ENCODE results near the gene LRP8.

Gene LRP8

GRCh38 chr1:53203466-53203865 is 124.4 kb downstream of the LRP8 start:
- no peak overlapping the region for H3K27ac ChIP-seq (ENCODE audit: low read depth, low read length)
- H3K4me2 ChIP-seq (ENCODE audit: low read length): no peak overlapping the region
- no peak overlapping the region for H3K4ac ChIP-seq (ENCODE audit: low read depth, low read length)
- H2BK120ac ChIP-seq (ENCODE audit: insufficient read depth, low read length, poor library complexity): no peak overlapping the region
- H3K9ac ChIP-seq (ENCODE audit: low read length): no peak overlapping the region
- no peaks in the 10 kb centered on the region for H3K27me3 ChIP-seq (ENCODE audit: insufficient read depth, low read length)
- no peak overlapping the region for H3K14ac ChIP-seq (ENCODE audit: low read length)
- peaks cover 13 to 31% of the 10 kb centered on the region in 2 experiments for H3K36me3 ChIP-seq (ENCODE audit: control insufficient read depth in 1 of 2, insufficient read depth in 2 of 2, low read length in 2 of 2)
- no peak overlapping the region for H2BK12ac ChIP-seq (ENCODE audit: low read length)
- H4K12ac ChIP-seq (ENCODE audit: low read depth, low read length): no peak overlapping the region
- no peak overlapping the region for H4K8ac ChIP-seq (ENCODE audit: low read depth, low read length)
- no peak overlapping the region for H4K91ac ChIP-seq (ENCODE audit: low read depth, low read length)
- DNase-seq: no peak
- no peaks in the 10 kb centered on the region for H3K79me1 ChIP-seq (ENCODE audit: low read length)
- no peaks in the 10 kb centered on the region for H3K4me1 ChIP-seq (ENCODE audit: control insufficient read depth in 1 of 2, insufficient read depth in 2 of 2, low read length in 2 of 2)
- H2AFZ ChIP-seq (ENCODE audit: insufficient read depth, low read length, poor library complexity): no peak overlapping the region
- peaks cover 7% of the 10 kb centered on the region for H3K9me3 ChIP-seq (ENCODE audit: insufficient read depth, low read depth, low read length)
- H2BK5ac ChIP-seq (ENCODE audit: low read depth, low read length, poor library complexity): no peak overlapping the region
- no peak overlapping the region for H3K4me3 ChIP-seq (ENCODE audit: low read depth, low read length)
- no peak overlapping the region for H2AK5ac ChIP-seq (ENCODE audit: low read length)
- H3K79me2 ChIP-seq (ENCODE audit: control insufficient read depth, insufficient read depth, low read length, poor library complexity): no peaks in the 10 kb centered on the region
- H3K23ac ChIP-seq (ENCODE audit: low read length): no peak overlapping the region
- no CpG with 5 or more reads among the region's 3 CpGs for WGBS (ENCODE audit: extremely low coverage, insufficient coverage, insufficient read length)
- H3K18ac ChIP-seq (ENCODE audit: low read length): no peak overlapping the region

- Histone ChIP-seq H3K18ac (ENCODE audit: low read length) (no peak overlapping the region), H4K12ac (ENCODE audit: low read depth, low read length) (no peak overlapping the region), H2BK12ac (ENCODE audit: low read length) (no peak overlapping the region), H4K91ac (ENCODE audit: low read depth, low read length) (no peak overlapping the region), H2BK5ac (ENCODE audit: low read depth, low read length, poor library complexity) (no peak overlapping the region), H3K14ac (ENCODE audit: low read length) (no peak overlapping the region), H3K4me2 (ENCODE audit: low read length) (no peak overlapping the region), H3K27me3 (ENCODE audit: insufficient read depth, low read length) (no peaks in the 10 kb centered on the region), H3K36me3 (ENCODE audit: control insufficient read depth in 1 of 2, insufficient read depth in 2 of 2, low read length in 2 of 2) (peaks cover 0 to 9% of the 10 kb centered on the region in 2 experiments), H3K4me1 (ENCODE audit: control insufficient read depth in 1 of 2, insufficient read depth in 2 of 2, low read length in 2 of 2) (peaks cover 11 to 15% of the 10 kb centered on the region in 2 experiments), H3K4me3 (ENCODE audit: low read depth, low read length) (no peak overlapping the region), H2BK120ac (ENCODE audit: insufficient read depth, low read length, poor library complexity) (no peak overlapping the region), H2AFZ (ENCODE audit: insufficient read depth, low read length, poor library complexity) (no peak overlapping the region), H3K23ac (ENCODE audit: low read length) (no peak overlapping the region), H3K27ac (ENCODE audit: low read depth, low read length) (no peak overlapping the region), H3K4ac (ENCODE audit: low read depth, low read length) (no peak overlapping the region), H3K9me3 (ENCODE audit: insufficient read depth, low read depth, low read length) (no peaks in the 10 kb centered on the region), H4K8ac (ENCODE audit: low read depth, low read length) (no peak overlapping the region), H3K79me2 (ENCODE audit: control insufficient read depth, insufficient read depth, low read length, poor library complexity) (peaks cover 4% of the 10 kb centered on the region), H3K9ac (ENCODE audit: low read length) (no peak overlapping the region), H3K79me1 (ENCODE audit: low read length) (peaks cover 6% of the 10 kb centered on the region), H2AK5ac (ENCODE audit: low read length) (no peak overlapping the region)
- DNase-seq: peak in 1 of 2 donors; percentile 18
- no CpG with 5 or more reads among the region's 4 CpGs for WGBS (ENCODE audit: extremely low coverage, insufficient coverage, insufficient read length)
These were observed 129.6 kb downstream of the LRP8 start for GRCh38 chr1:53198241-53198651.

- H3K36me3 ChIP-seq (ENCODE audit: control insufficient read depth in 1 of 2, insufficient read depth in 2 of 2, low read length in 2 of 2): peaks cover 0 to 7% of the 10 kb centered on the region in 2 experiments
- H3K27ac ChIP-seq (ENCODE audit: low read depth, low read length): peak overlapping the region; percentile 85
- H2BK5ac ChIP-seq (ENCODE audit: low read depth, low read length, poor library complexity): peak overlapping the region; percentile 89
- H3K18ac ChIP-seq (ENCODE audit: low read length): peak overlapping the region; percentile 87
- H2BK120ac ChIP-seq (ENCODE audit: insufficient read depth, low read length, poor library complexity): peak overlapping the region; percentile 70
- H3K79me2 ChIP-seq (ENCODE audit: control insufficient read depth, insufficient read depth, low read length, poor library complexity): peaks cover 4% of the 10 kb centered on the region
- peak overlapping the region; percentile 78 for H3K4me2 ChIP-seq (ENCODE audit: low read length)
- peak overlapping the region; percentile 79 for H2AFZ ChIP-seq (ENCODE audit: insufficient read depth, low read length, poor library complexity)
- peak overlapping the region; percentile 71 for H3K4ac ChIP-seq (ENCODE audit: low read depth, low read length)
- H3K23ac ChIP-seq (ENCODE audit: low read length): no peak overlapping the region
- peak overlapping the region; percentile 82 for H3K4me3 ChIP-seq (ENCODE audit: low read depth, low read length)
- no peaks in the 10 kb centered on the region for H3K9me3 ChIP-seq (ENCODE audit: insufficient read depth, low read depth, low read length)
- H3K4me1 ChIP-seq (ENCODE audit: control insufficient read depth in 1 of 2, insufficient read depth in 2 of 2, low read length in 2 of 2): peaks cover 11 to 15% of the 10 kb centered on the region in 2 experiments
- peak overlapping the region; percentile 71 for H3K9ac ChIP-seq (ENCODE audit: low read length)
- peak; percentile 78 to 90 for DNase-seq
- H3K27me3 ChIP-seq (ENCODE audit: insufficient read depth, low read length): no peaks in the 10 kb centered on the region
- H3K79me1 ChIP-seq (ENCODE audit: low read length): peaks cover 6% of the 10 kb centered on the region
- WGBS (ENCODE audit: extremely low coverage, insufficient coverage, insufficient read length): no CpG with 5 or more reads among the region's 13 CpGs
- H4K91ac ChIP-seq (ENCODE audit: low read depth, low read length): peak overlapping the region; percentile 93
- no peak overlapping the region for H2AK5ac ChIP-seq (ENCODE audit: low read length)
- no peak overlapping the region for H2BK12ac ChIP-seq (ENCODE audit: low read length)
- H4K12ac ChIP-seq (ENCODE audit: low read depth, low read length): peak overlapping the region; percentile 35
- H4K8ac ChIP-seq (ENCODE audit: low read depth, low read length): peak overlapping the region; percentile 97
- peak overlapping the region; percentile 94 for H3K14ac ChIP-seq (ENCODE audit: low read length)
These were observed 130.3 kb downstream of the LRP8 start for GRCh38 chr1:53197291-53198200.

- Histone ChIP-seq H3K9ac (ENCODE audit: low read length) (peak within 1 kb of the TSS; percentile 71), H2BK12ac (ENCODE audit: low read length) (no peak within 1 kb of the TSS), H3K27ac (ENCODE audit: low read depth, low read length) (peak within 1 kb of the TSS; percentile 85), H3K4ac (ENCODE audit: low read depth, low read length) (peak within 1 kb of the TSS; percentile 71), H4K12ac (ENCODE audit: low read depth, low read length) (peak within 1 kb of the TSS; percentile 79), H2BK120ac (ENCODE audit: insufficient read depth, low read length, poor library complexity) (peak within 1 kb of the TSS; percentile 70), H3K14ac (ENCODE audit: low read length) (peak within 1 kb of the TSS; percentile 94), H4K8ac (ENCODE audit: low read depth, low read length) (peak within 1 kb of the TSS; percentile 97), H2BK5ac (ENCODE audit: low read depth, low read length, poor library complexity) (peak within 1 kb of the TSS; percentile 89), H3K18ac (ENCODE audit: low read length) (peak within 1 kb of the TSS; percentile 87), H3K79me2 (ENCODE audit: control insufficient read depth, insufficient read depth, low read length, poor library complexity) (peaks cover 4% of the 10 kb centered on the region), H4K91ac (ENCODE audit: low read depth, low read length) (peak within 1 kb of the TSS; percentile 93), H3K4me2 (ENCODE audit: low read length) (peak within 1 kb of the TSS; percentile 78), H3K36me3 (ENCODE audit: control insufficient read depth in 1 of 2, insufficient read depth in 2 of 2, low read length in 2 of 2) (peaks cover 0 to 5% of the 10 kb centered on the region in 2 experiments), H2AK5ac (ENCODE audit: low read length) (peak within 1 kb of the TSS; percentile 34), H3K4me1 (ENCODE audit: control insufficient read depth in 1 of 2, insufficient read depth in 2 of 2, low read length in 2 of 2) (peaks cover 11 to 15% of the 10 kb centered on the region in 2 experiments), H2AFZ (ENCODE audit: insufficient read depth, low read length, poor library complexity) (peak within 1 kb of the TSS; percentile 79), H3K23ac (ENCODE audit: low read length) (no peak within 1 kb of the TSS), H3K4me3 (ENCODE audit: low read depth, low read length) (peak within 1 kb of the TSS; percentile 82), H3K9me3 (ENCODE audit: insufficient read depth, low read depth, low read length) (no peaks in the 10 kb centered on the region), H3K27me3 (ENCODE audit: insufficient read depth, low read length) (no peaks in the 10 kb centered on the region), H3K79me1 (ENCODE audit: low read length) (peaks cover 6% of the 10 kb centered on the region)
- WGBS (ENCODE audit: extremely low coverage, insufficient coverage, insufficient read length): no CpG with 5 or more reads among the region's 57 CpGs
- DNase-seq: peak; percentile 94
These were observed 131.2 kb downstream of the LRP8 start, which contains the start of gene CPT2 for GRCh38 chr1:53196485-53197290. Gene CPT2 (plus strand): TSS chr1:53196824. CDS start chr1:53196944, 120 bp downstream.
